AG04450 (cell line): ENCODE measurements around the gene MAP6D1. TPM values are rescaled to one million over a fixed set of nuclear protein-coding genes. Genes with fewer than 3 reads are reported as not detected.

ENCODE experiments used
- CTCF ChIA-PET: fragments of 300-600, 350-600 bp; formaldehyde crosslinking; extraction: SDS; loops from one replicate; lab custom pipeline; 2022; ENCODE audit warnings: antibody characterized with exemption, inconsistent platforms; lab: Charles Lee
- POLR2A ChIA-PET: fragments of 350-600 bp; formaldehyde crosslinking; extraction: SDS; loops from one replicate; lab custom pipeline; 2021; ENCODE audit warnings: antibody characterized with exemption, inconsistent platforms; lab: Yijun Ruan, JAX
- DNase-seq: peaks from one replicate; pipeline ENCODE4 v3.0.0-alpha.2; 2011; ENCODE audit warnings: low read depth, low spot score
- H3K27ac ChIP-seq: one replicate; pipeline ENCODE4 v1.5.1; 2012; ENCODE audit warnings: low read depth, low read length, control low read depth
- H3K27me3 ChIP-seq: one replicate; pipeline ENCODE4 v1.6.0; 2012; ENCODE audit warnings: low read length; ENCODE audit not compliant: control insufficient read depth, insufficient read depth
- H3K4me3 ChIP-seq: 2 replicates; pipeline ENCODE4 v1.5.1; 2011; ENCODE audit warnings: mild to moderate bottlenecking, low read depth, low read length, control low read depth
- H3K9me3 ChIP-seq: 2 replicates; pipeline ENCODE4 v1.5.1; 2012; ENCODE audit warnings: low read length; ENCODE audit not compliant: control insufficient read depth, insufficient read depth
- CTCF ChIP-seq: IDR thresholded peaks from 2 replicates; pipeline ENCODE4 v1.5.1; 2011; ENCODE audit warnings: low read depth, low read length, control low read depth, inconsistent platforms
- polyA plus RNA-seq: library from polyadenylated mRNA; depleted of rRNA; stranded (reverse); fragments of >200 nt; gene quantifications from 2 replicates; pipeline ENCODE4 v1.2.3, GENCODE V29; 2011

The MAP6D1 gene
- polyA plus RNA-seq, 1 experiment = 6.1 TPM

- Histone ChIP-seq H3K4me3 (no peak overlapping the region), H3K9me3 (no peaks in the 10 kb centered on the region; the same call in 1 of the 2 replicates), H3K27ac (no peak overlapping the region), H3K27me3 (no peaks in the 10 kb centered on the region)
- ChIA-PET POLR2A (interaction anchor here (0.7 kb wide), 1 partner anchor 21 kb away, joined by 3 read pairs; no protein-coding TSS in a partner anchor), CTCF (interaction anchor here (1.4 to 1.9 kb wide), 2 partner anchors 10 to 68 kb away, joined by 4 read pairs; partner anchors contain the start of gene PARL)
- no peak for DNase-seq
- no peak for TF ChIP-seq CTCF
Measured at GRCh38 chr3:183815951-183816475, 9.4 kb downstream of the MAP6D1 start.

GRCh38 chr3:183815563-183815940 lies 9.8 kb downstream of the MAP6D1 start:
- no peak for DNase-seq
- H3K27me3 ChIP-seq = no peaks in the 10 kb centered on the region
- TF ChIP-seq CTCF = no peak
- H3K9me3 ChIP-seq = no peaks in the 10 kb centered on the region; the same call in 1 of the 2 replicates
- no peak overlapping the region for H3K27ac ChIP-seq
- ChIA-PET CTCF (interaction anchor here (1.4 to 1.9 kb wide), 2 partner anchors 11 to 69 kb away, joined by 4 read pairs; partner anchors contain the start of gene PARL), POLR2A (interaction anchor here (0.7 kb wide), 1 partner anchor 9 kb away, joined by 3 read pairs; no protein-coding TSS in a partner anchor)
- no peak overlapping the region for H3K4me3 ChIP-seq

- no peaks in the 10 kb centered on the region; the same call in 1 of the 2 replicates for H3K9me3 ChIP-seq
- no peaks in the 10 kb centered on the region for H3K27me3 ChIP-seq
- H3K4me3 ChIP-seq = no peak overlapping the region
- no peak for DNase-seq
- no peak overlapping the region for H3K27ac ChIP-seq
- TF ChIP-seq CTCF = no peak
- CTCF ChIA-PET = interaction anchor here (0.7 to 1.0 kb wide), 2 partner anchors 12 to 56 kb away, joined by 3 to 4 read pairs; no protein-coding TSS in a partner anchor
- POLR2A ChIA-PET = no interaction called here
Measured at GRCh38 chr3:183814240-183814639, 11.1 kb downstream of the MAP6D1 start.

GRCh38 chr3:183812761-183813445 lies 12.5 kb downstream of the MAP6D1 start:
- peak overlapping the region; percentile 0 for H3K27ac ChIP-seq
- H3K4me3 ChIP-seq = no peak overlapping the region
- ChIA-PET POLR2A (no interaction called here), CTCF (interaction anchor here (0.7 kb wide), 1 partner anchor 8 kb away, joined by 4 read pairs; no protein-coding TSS in a partner anchor)
- no peaks in the 10 kb centered on the region; the same call in 1 of the 2 replicates for H3K9me3 ChIP-seq
- TF ChIP-seq CTCF = no peak
- DNase-seq = no peak
- H3K27me3 ChIP-seq = no peaks in the 10 kb centered on the region

GRCh38 chr3:183811638-183812037 lies 13.7 kb downstream of the MAP6D1 start:
- Histone ChIP-seq H3K4me3 (no peak overlapping the region), H3K27me3 (no peaks in the 10 kb centered on the region), H3K27ac (no peak overlapping the region), H3K9me3 (no peaks in the 10 kb centered on the region)
- ChIA-PET CTCF (no interaction called here), POLR2A (no interaction called here)
- TF ChIP-seq CTCF = no peak
- DNase-seq = no peak
